Neural cell (in vitro differentiated cells): ENCODE data around the gene GABRG3. TPM values are rescaled to one million over a fixed set of nuclear protein-coding genes. Genes with fewer than 3 reads are reported as not detected.

ENCODE experiments used
- H2AFZ ChIP-seq: fragments of 200-600, 300-800 bp; sonication (generic), shearing (Covaris generic); 2 replicates; pipeline ENCODE4 v1.6.0; 2014; ENCODE audit warnings: low read depth, mild to moderate bottlenecking, antibody characterized with exemption, low read length, moderate library complexity
- H3F3A ChIP-seq: fragments of 200-600 bp; shearing (Covaris generic); 2 replicates; pipeline ENCODE4 v1.6.1; 2016; ENCODE audit warnings: mild to moderate bottlenecking, moderate library complexity, mixed read lengths, antibody characterized with exemption, low read length; ENCODE audit not compliant: insufficient read depth, poor library complexity, severe bottlenecking
- H3K27ac ChIP-seq: fragments of 200-600, 300-800 bp; sonication (generic), shearing (Covaris generic); 2 replicates; pipeline ENCODE4 v1.5.1; 2014; ENCODE audit warnings: mild to moderate bottlenecking, low read length, moderate library complexity
- H3K27me3 ChIP-seq: fragments of 300-800, 200-600 bp; sonication (generic), shearing (Covaris generic); 2 replicates; pipeline ENCODE4 v1.6.0; 2014; ENCODE audit warnings: mild to moderate bottlenecking, low read depth, low read length, moderate library complexity; ENCODE audit not compliant: insufficient read depth
- H3K36me3 ChIP-seq: fragments of 300-800, 200-600 bp; sonication (generic), shearing (Covaris generic); 2 replicates; pipeline ENCODE4 v1.5.1; 2014; ENCODE audit warnings: mild to moderate bottlenecking, antibody characterized with exemption, low read length, moderate library complexity; ENCODE audit not compliant: insufficient read depth
- H3K4me2 ChIP-seq: fragments of 300-800, 200-600 bp; sonication (generic), shearing (Covaris generic); 2 replicates; pipeline ENCODE4 v1.6.0; 2014; ENCODE audit warnings: mild to moderate bottlenecking, low read length
- H3K4me3 ChIP-seq: fragments of 300-800, 200-600 bp; sonication (generic), shearing (Covaris generic); 2 replicates; pipeline ENCODE4 v1.5.1; 2014; ENCODE audit warnings: mild to moderate bottlenecking, low read length, moderate library complexity
- H3K79me2 ChIP-seq: fragments of 200-600 bp; shearing (Covaris generic); replicated peaks from 2 replicates; pipeline ENCODE4 v1.6.0; 2014; ENCODE audit warnings: mild to moderate bottlenecking, low read length, moderate library complexity; ENCODE audit not compliant: insufficient read depth
- H3K9ac ChIP-seq: fragments of 300-800, 200-600 bp; sonication (generic), shearing (Covaris generic); 2 replicates; pipeline ENCODE4 v1.6.1; 2016; ENCODE audit warnings: mild to moderate bottlenecking, low read length, mixed read lengths
- H3K9me2 ChIP-seq: fragments of 200-600 bp; shearing (Covaris generic); 2 replicates; pipeline ENCODE4 v1.6.1; 2016; ENCODE audit warnings: mild to moderate bottlenecking, low read length, mixed read lengths; ENCODE audit not compliant: insufficient read depth
- H3K9me3 ChIP-seq: fragments of 200-600, 300-800 bp; sonication (generic), shearing (Covaris generic); 2 replicates; pipeline ENCODE4 v1.6.1; 2016; ENCODE audit warnings: mild to moderate bottlenecking, mixed run types, low read length, moderate library complexity, mixed read lengths
- H4K20me1 ChIP-seq: fragments of 200-600 bp; shearing (Covaris generic); 2 replicates; pipeline ENCODE4 v1.6.1; 2016; ENCODE audit warnings: mild to moderate bottlenecking, mixed run types; ENCODE audit not compliant: insufficient read depth
- EP300 ChIP-seq: fragments of 450-650 bp; conservative IDR thresholded peaks from 2 replicates; pipeline ENCODE4 v1.6.1; 2014; ENCODE audit warnings: antibody characterized with exemption, mild to moderate bottlenecking, moderate library complexity; ENCODE audit not compliant: poor library complexity, severe bottlenecking
- EZH2 ChIP-seq: fragments of 200-600, 300-800 bp; shearing (Covaris generic), sonication (generic); IDR thresholded peaks from 2 replicates; pipeline ENCODE4 v1.6.1; 2014; ENCODE audit warnings: antibody characterized with exemption, low read length, borderline replicate concordance, mild to moderate bottlenecking; ENCODE audit not compliant: insufficient read depth, poor library complexity, severe bottlenecking
- MXI1 ChIP-seq: fragments of 450-650 bp; conservative IDR thresholded peaks from 2 replicates; pipeline ENCODE4 v1.6.1; 2014; ENCODE audit warnings: antibody characterized with exemption, mild to moderate bottlenecking; ENCODE audit not compliant: poor library complexity, severe bottlenecking
- POLR2AphosphoS5 ChIP-seq: IDR thresholded peaks from 2 replicates; pipeline ENCODE4 v1.6.1; 2012
- RAD21 ChIP-seq: fragments of 450-650 bp; conservative IDR thresholded peaks from 2 replicates; pipeline ENCODE4 v1.6.1; 2014; ENCODE audit warnings: antibody characterized with exemption, mild to moderate bottlenecking, moderate library complexity
- SMC3 ChIP-seq: fragments of 450-650 bp; conservative IDR thresholded peaks from 2 replicates; pipeline ENCODE4 v1.6.1; 2014; ENCODE audit warnings: antibody characterized with exemption, mild to moderate bottlenecking, moderate library complexity; ENCODE audit not compliant: poor library complexity
- TAF1 ChIP-seq: IDR thresholded peaks from 2 replicates; pipeline ENCODE4 v1.6.1; 2012; ENCODE audit warnings: low read depth
- polyA plus RNA-seq: library from polyadenylated mRNA; depleted of rRNA; stranded (reverse); fragments of >200 nt; gene quantifications from 2 replicates; pipeline ENCODE4 v1.2.3, GENCODE V29; 2014
- TF ChIP-seq, protein P1 (sequence below): fragments of 450-650 bp; IDR thresholded peaks from 2 replicates; pipeline ENCODE4 v1.5.1; 2014; ENCODE audit warnings: antibody characterized with exemption, mild to moderate bottlenecking, moderate library complexity; ENCODE audit not compliant: poor library complexity, severe bottlenecking
- TF ChIP-seq, protein P2 (sequence below): IDR thresholded peaks from 2 replicates; pipeline ENCODE4 v1.6.1; 2012; ENCODE audit warnings: borderline replicate concordance

GABRG3 gene
- polyA plus RNA-seq, 1 donor from 2014 or later = 1.2 TPM

DNA sequence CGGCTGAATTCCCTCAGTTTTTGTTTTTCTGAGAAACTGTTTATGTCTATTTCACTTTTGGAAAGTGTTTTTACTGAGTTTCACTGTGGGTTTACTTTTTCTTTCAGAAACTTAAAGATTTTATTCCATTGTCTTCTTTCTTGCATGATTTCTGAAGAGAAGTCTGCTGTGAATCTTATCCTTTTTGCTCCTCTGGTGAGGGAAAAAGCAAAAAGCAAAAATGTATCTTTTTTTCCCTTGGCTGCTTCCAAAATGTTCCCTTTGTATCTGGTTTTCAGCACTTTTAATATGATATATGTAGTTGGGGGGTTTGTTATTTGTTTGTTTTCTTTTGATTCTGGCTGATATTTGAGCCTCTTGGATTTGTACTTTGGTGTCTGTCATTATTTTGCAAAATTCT, 538.0 kb downstream of the GABRG3 start:
- H3K9ac ChIP-seq = no peak overlapping the region
- no peaks in the 10 kb centered on the region for H4K20me1 ChIP-seq
- no peaks in the 10 kb centered on the region for H3K9me3 ChIP-seq
- H3K4me3 ChIP-seq = no peak overlapping the region
- no peaks in the 10 kb centered on the region for H3F3A ChIP-seq
- no peaks in the 10 kb centered on the region for H3K9me2 ChIP-seq
- H3K4me2 ChIP-seq = no peak overlapping the region
- H3K79me2 ChIP-seq = peaks cover 4% of the 10 kb centered on the region
- H3K36me3 ChIP-seq = no peaks in the 10 kb centered on the region
- H3K27me3 ChIP-seq = no peaks in the 10 kb centered on the region
- H2AFZ ChIP-seq = no peak overlapping the region
- TF ChIP-seq EP300 (no peak), EZH2 (no peak), POLR2AphosphoS5 (no peak), MXI1 (no peak), RAD21 (no peak), SMC3 (no peak), TAF1 (no peak)
- TF ChIP-seq, protein P1, sequence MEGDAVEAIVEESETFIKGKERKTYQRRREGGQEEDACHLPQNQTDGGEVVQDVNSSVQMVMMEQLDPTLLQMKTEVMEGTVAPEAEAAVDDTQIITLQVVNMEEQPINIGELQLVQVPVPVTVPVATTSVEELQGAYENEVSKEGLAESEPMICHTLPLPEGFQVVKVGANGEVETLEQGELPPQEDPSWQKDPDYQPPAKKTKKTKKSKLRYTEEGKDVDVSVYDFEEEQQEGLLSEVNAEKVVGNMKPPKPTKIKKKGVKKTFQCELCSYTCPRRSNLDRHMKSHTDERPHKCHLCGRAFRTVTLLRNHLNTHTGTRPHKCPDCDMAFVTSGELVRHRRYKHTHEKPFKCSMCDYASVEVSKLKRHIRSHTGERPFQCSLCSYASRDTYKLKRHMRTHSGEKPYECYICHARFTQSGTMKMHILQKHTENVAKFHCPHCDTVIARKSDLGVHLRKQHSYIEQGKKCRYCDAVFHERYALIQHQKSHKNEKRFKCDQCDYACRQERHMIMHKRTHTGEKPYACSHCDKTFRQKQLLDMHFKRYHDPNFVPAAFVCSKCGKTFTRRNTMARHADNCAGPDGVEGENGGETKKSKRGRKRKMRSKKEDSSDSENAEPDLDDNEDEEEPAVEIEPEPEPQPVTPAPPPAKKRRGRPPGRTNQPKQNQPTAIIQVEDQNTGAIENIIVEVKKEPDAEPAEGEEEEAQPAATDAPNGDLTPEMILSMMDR = no peak
- TF ChIP-seq, protein P2, sequence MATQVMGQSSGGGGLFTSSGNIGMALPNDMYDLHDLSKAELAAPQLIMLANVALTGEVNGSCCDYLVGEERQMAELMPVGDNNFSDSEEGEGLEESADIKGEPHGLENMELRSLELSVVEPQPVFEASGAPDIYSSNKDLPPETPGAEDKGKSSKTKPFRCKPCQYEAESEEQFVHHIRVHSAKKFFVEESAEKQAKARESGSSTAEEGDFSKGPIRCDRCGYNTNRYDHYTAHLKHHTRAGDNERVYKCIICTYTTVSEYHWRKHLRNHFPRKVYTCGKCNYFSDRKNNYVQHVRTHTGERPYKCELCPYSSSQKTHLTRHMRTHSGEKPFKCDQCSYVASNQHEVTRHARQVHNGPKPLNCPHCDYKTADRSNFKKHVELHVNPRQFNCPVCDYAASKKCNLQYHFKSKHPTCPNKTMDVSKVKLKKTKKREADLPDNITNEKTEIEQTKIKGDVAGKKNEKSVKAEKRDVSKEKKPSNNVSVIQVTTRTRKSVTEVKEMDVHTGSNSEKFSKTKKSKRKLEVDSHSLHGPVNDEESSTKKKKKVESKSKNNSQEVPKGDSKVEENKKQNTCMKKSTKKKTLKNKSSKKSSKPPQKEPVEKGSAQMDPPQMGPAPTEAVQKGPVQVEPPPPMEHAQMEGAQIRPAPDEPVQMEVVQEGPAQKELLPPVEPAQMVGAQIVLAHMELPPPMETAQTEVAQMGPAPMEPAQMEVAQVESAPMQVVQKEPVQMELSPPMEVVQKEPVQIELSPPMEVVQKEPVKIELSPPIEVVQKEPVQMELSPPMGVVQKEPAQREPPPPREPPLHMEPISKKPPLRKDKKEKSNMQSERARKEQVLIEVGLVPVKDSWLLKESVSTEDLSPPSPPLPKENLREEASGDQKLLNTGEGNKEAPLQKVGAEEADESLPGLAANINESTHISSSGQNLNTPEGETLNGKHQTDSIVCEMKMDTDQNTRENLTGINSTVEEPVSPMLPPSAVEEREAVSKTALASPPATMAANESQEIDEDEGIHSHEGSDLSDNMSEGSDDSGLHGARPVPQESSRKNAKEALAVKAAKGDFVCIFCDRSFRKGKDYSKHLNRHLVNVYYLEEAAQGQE = no peak
- no peak overlapping the region for H3K27ac ChIP-seq

DNA sequence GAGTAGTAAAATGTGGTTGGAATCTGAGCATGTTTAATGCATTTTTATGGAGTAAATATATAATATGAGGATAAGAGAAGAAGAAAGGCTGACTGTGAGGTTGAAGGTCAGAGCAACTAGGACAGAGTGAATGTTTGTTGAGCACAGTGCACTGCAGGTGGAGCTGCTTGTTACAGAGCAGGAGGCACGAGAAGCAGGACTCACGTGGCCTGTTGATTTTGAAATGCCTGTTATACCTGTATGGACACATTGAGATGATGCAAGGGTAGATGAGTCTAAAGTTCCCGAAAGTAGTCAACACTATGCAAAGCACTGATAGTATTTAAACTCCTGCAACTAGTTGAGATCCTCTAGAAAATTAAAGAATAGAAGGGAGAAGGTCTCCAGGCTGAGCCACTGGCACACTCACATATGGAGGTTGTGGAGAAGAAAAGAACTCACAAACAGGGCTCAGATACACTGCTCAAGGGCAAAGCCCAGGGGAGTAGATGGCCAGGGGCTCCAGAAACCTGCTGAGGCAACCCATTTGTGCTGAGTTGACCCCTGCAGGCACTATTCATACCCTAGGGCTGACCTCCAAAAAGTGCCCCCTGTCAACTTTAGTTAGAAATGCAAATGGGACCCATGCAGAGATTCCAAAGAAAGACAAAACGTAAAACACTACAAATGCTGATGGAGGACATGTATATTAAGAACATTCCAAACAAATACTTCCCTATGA, 541.5 kb downstream of the GABRG3 start:
- no peak overlapping the region for H2AFZ ChIP-seq
- no peaks in the 10 kb centered on the region for H3K9me2 ChIP-seq
- H3F3A ChIP-seq = no peaks in the 10 kb centered on the region
- no peaks in the 10 kb centered on the region for H3K9me3 ChIP-seq
- H3K36me3 ChIP-seq = no peaks in the 10 kb centered on the region
- TF ChIP-seq TAF1 (no peak), SMC3 (no peak)
- no peaks in the 10 kb centered on the region for H4K20me1 ChIP-seq
- no peaks in the 10 kb centered on the region for H3K79me2 ChIP-seq
- H3K4me3 ChIP-seq = no peak overlapping the region
- no peak overlapping the region for H3K4me2 ChIP-seq
- H3K27me3 ChIP-seq = no peaks in the 10 kb centered on the region
- H3K9ac ChIP-seq = no peak overlapping the region
- H3K27ac ChIP-seq = no peak overlapping the region
